Measurements from ENCODE around the gene NCK1. TPM values are rescaled to one million over a fixed set of nuclear protein-coding genes. Genes with fewer than 3 reads are reported as not detected.

The NCK1 gene
- total RNA-seq (10 to 100 TPM; 41.9 to 54.7 (median 48.3) TPM), polyA plus RNA-seq (10 to 100 TPM; 12.5 to 21.9 (median 19.5) TPM)
- long read RNA-seq, donor 1, transcript NCK1-201 (4 exons, 1,937 nt), result major isoform, 8 of 11 reads
- long read RNA-seq, donor 1, partial matches to known transcripts, result 0 of 11 reads
- long read RNA-seq, donor 1, other reads (novel, unspliced or antisense), result 0 of 11 reads
- long read RNA-seq, donor 2, transcript NCK1-201 (4 exons, 1,937 nt), result major isoform, 5 of 8 reads
- long read RNA-seq, donor 2, partial matches to known transcripts, result 0 of 8 reads
- long read RNA-seq, donor 2, other reads (novel, unspliced or antisense), result 0 of 8 reads

- peak within 1 kb of the TSS; percentile 94 to 98 (median 96) for H3K27ac ChIP-seq
- no peaks in the 10 kb centered on the region for H3K27me3 ChIP-seq (replicated peaks in 1 of 7)
- 0 to 1% (median 0%) methylated on average over 37 to 67 of the region's 67 CpGs for WGBS, 5 donors
Measured at GRCh38 chr3:136861890-136862616, at the start of gene NCK1. TSS of gene NCK1 (plus strand) at chr3:136862208. CDS start at chr3:136928002, 65,794 bp downstream.

GRCh38 chr3:136817448-136817847 lies 44.6 kb upstream of the NCK1 start:
- TF ChIP-seq, protein P1, sequence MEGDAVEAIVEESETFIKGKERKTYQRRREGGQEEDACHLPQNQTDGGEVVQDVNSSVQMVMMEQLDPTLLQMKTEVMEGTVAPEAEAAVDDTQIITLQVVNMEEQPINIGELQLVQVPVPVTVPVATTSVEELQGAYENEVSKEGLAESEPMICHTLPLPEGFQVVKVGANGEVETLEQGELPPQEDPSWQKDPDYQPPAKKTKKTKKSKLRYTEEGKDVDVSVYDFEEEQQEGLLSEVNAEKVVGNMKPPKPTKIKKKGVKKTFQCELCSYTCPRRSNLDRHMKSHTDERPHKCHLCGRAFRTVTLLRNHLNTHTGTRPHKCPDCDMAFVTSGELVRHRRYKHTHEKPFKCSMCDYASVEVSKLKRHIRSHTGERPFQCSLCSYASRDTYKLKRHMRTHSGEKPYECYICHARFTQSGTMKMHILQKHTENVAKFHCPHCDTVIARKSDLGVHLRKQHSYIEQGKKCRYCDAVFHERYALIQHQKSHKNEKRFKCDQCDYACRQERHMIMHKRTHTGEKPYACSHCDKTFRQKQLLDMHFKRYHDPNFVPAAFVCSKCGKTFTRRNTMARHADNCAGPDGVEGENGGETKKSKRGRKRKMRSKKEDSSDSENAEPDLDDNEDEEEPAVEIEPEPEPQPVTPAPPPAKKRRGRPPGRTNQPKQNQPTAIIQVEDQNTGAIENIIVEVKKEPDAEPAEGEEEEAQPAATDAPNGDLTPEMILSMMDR (IDR thresholded peaks at IDR 0.05 in 8 of 11, conservative IDR thresholded peaks at IDR 0.05 in 3 of 11), result no peak
- TF ChIP-seq POLR2AphosphoS5 (IDR thresholded peaks at IDR 0.05), result no peak
- no peak for TF ChIP-seq POLR2A (IDR thresholded peaks at IDR 0.05)
- intact Hi-C loops (cut with DNase I; ENCODE audit: low total_unique reads), result no loop called here
- Histone ChIP-seq H3K9me3 (peaks cover 0 to 4% (median under 1%) of the 10 kb centered on the region in 8 donors), H3K27me3 (replicated peaks in 1 of 7) (peaks cover 0 to 36% (median 23%) of the 10 kb centered on the region in 7 donors), H3K36me3 (no peaks in the 10 kb centered on the region), H3K4me3 (no peak overlapping the region), H3K27ac (no peak overlapping the region), H3K4me1 (peaks cover 3 to 28% (median 23%) of the 10 kb centered on the region in 6 donors)
- DNase-seq, result no peak
- WGBS, 5 donors, result 77 to 96% (median 82%) methylated on average over 1 of the region's 1 CpG

More at GRCh38 chr3:136861890-136862616, at the start of gene NCK1:
- peaks cover 0 to 3% (median 0%) of the 10 kb centered on the region in 8 donors for H3K9me3 ChIP-seq
- peak within 1 kb of the TSS; percentile 75 to 96 (median 88) for H3K4me3 ChIP-seq
- TF ChIP-seq POLR2AphosphoS5 (IDR thresholded peaks at IDR 0.05) (peak; percentile 98 to 99 (median 99)), POLR2A (IDR thresholded peaks at IDR 0.05) (peak in 2 of 3 donors; percentile 79 to 84)
- TF ChIP-seq, protein P1 (IDR thresholded peaks at IDR 0.05 in 8 of 11, conservative IDR thresholded peaks at IDR 0.05 in 3 of 11), result peak in 8 of 11 experiments; percentile 17 to 45 (median 31)
- DNase-seq, result peak; percentile 99
- peaks cover 8 to 79% (median 36%) of the 10 kb centered on the region in 6 donors for H3K4me1 ChIP-seq
- intact Hi-C loops (cut with DNase I; ENCODE audit: low total_unique reads), result loop anchor here (5.0 kb wide), 1 partner anchor 110 kb away; the partner anchor contains the start of gene STAG1
- no peaks in the 10 kb centered on the region for H3K36me3 ChIP-seq

GRCh38 chr3:136818191-136818768 lies 43.7 kb upstream of the NCK1 start:
- Histone ChIP-seq H3K4me3 (peak overlapping the region; percentile 48 to 82 (median 56)), H3K36me3 (no peaks in the 10 kb centered on the region), H3K4me1 (peaks cover 3 to 28% (median 23%) of the 10 kb centered on the region in 6 donors), H3K9me3 (peaks cover 0 to 9% (median 2%) of the 10 kb centered on the region in 8 donors), H3K27ac (peak overlapping the region; percentile 51 to 82 (median 68)), H3K27me3 (replicated peaks in 1 of 7) (peaks cover 0 to 36% (median 23%) of the 10 kb centered on the region in 7 donors)
- 5 to 14% (median 9%) methylated on average over 8 of the region's 8 CpGs for WGBS, 5 donors
- DNase-seq, result no peak
- TF ChIP-seq POLR2AphosphoS5 (IDR thresholded peaks at IDR 0.05), result peak in 1 of 3 donors; percentile 45
- TF ChIP-seq, protein P1 (IDR thresholded peaks at IDR 0.05 in 8 of 11, conservative IDR thresholded peaks at IDR 0.05 in 3 of 11), result no peak
- TF ChIP-seq POLR2A (IDR thresholded peaks at IDR 0.05), result no peak
- intact Hi-C loops (cut with DNase I; ENCODE audit: low total_unique reads), result no loop called here

Data from spleen (tissue), 13 donors.